Progenitor cell of endocrine pancreas (in vitro differentiated cells): Measurements from ENCODE around the gene NPEPL1. TPM values are rescaled to one million over a fixed set of nuclear protein-coding genes. Genes with fewer than 3 reads are reported as not detected.

Experiments used
- DNase-seq: peaks from one replicate; pipeline ENCODE4 v3.0.0; 2021; ENCODE audit warnings: low spot score; ENCODE audit not compliant: unreplicated experiment
- H3K27ac Mint-ChIP-seq: 2 replicates; pipeline ENCODE4 v1.8.0; 2021; ENCODE audit warnings: mild to moderate bottlenecking, moderate library complexity, mixed read lengths
- H3K27me3 Mint-ChIP-seq: 2 replicates; pipeline ENCODE4 v1.8.0; 2021; ENCODE audit warnings: mixed read lengths
- H3K36me3 Mint-ChIP-seq: 2 replicates; pipeline ENCODE4 v1.8.0; 2022; ENCODE audit warnings: mixed read lengths; ENCODE audit not compliant: insufficient read depth
- H3K4me1 Mint-ChIP-seq: 2 replicates; pipeline ENCODE4 v1.8.0; 2021; ENCODE audit warnings: low read depth, mixed read lengths
- H3K4me3 Mint-ChIP-seq: 2 replicates; pipeline ENCODE4 v1.8.0; 2021; ENCODE audit warnings: low read depth, mild to moderate bottlenecking, moderate library complexity, mixed read lengths
- H3K9me3 Mint-ChIP-seq: 2 replicates; pipeline ENCODE4 v1.8.0; 2021; ENCODE audit warnings: low read depth, mixed read lengths
- CTCF ChIP-seq: fragments of 200-600 bp; sonication (generic); IDR thresholded peaks from one replicate; pipeline ENCODE4 v1.5.0; 2021; ENCODE audit warnings: antibody characterized with exemption, mild to moderate bottlenecking; ENCODE audit not compliant: unreplicated experiment
- total RNA-seq: library from RNA; stranded (reverse); gene quantifications from 2 replicates; pipeline ENCODE4 v1.2.1, GENCODE V29; 2021

NPEPL1 gene
- total RNA-seq, 1 donor from 2014 or later, result 55.4 TPM

GRCh38 chr20:58665606-58666005, 27.0 kb upstream of the NPEPL1 start:
- peaks cover 7% of the 10 kb centered on the region for H3K4me1 Mint-ChIP-seq
- peaks cover 17% of the 10 kb centered on the region for H3K36me3 Mint-ChIP-seq
- H3K27ac Mint-ChIP-seq, result no peak overlapping the region
- H3K27me3 Mint-ChIP-seq, result no peaks in the 10 kb centered on the region
- TF ChIP-seq CTCF, result no peak
- H3K4me3 Mint-ChIP-seq, result no peak overlapping the region
- H3K9me3 Mint-ChIP-seq, result no peaks in the 10 kb centered on the region
- no peak for DNase-seq

- H3K9me3 Mint-ChIP-seq, result no peaks in the 10 kb centered on the region
- H3K27ac Mint-ChIP-seq, result peak overlapping the region; percentile 24
- H3K4me1 Mint-ChIP-seq, result peaks cover 7% of the 10 kb centered on the region
- H3K4me3 Mint-ChIP-seq, result no peak overlapping the region
- no peak for TF ChIP-seq CTCF
- DNase-seq, result no peak
- peaks cover 14% of the 10 kb centered on the region for H3K36me3 Mint-ChIP-seq
- H3K27me3 Mint-ChIP-seq, result no peaks in the 10 kb centered on the region
Measured at GRCh38 chr20:58666702-58667101, 25.9 kb upstream of the NPEPL1 start.

GRCh38 chr20:58667975-58668374, 24.6 kb upstream of the NPEPL1 start:
- no peaks in the 10 kb centered on the region for H3K27me3 Mint-ChIP-seq
- H3K27ac Mint-ChIP-seq, result no peak overlapping the region
- no peak for DNase-seq
- no peaks in the 10 kb centered on the region for H3K9me3 Mint-ChIP-seq
- H3K4me1 Mint-ChIP-seq, result peaks cover 5% of the 10 kb centered on the region
- no peak overlapping the region for H3K4me3 Mint-ChIP-seq
- no peak for TF ChIP-seq CTCF
- H3K36me3 Mint-ChIP-seq, result peaks cover 11% of the 10 kb centered on the region

GRCh38 chr20:58668901-58669286, 23.7 kb upstream of the NPEPL1 start:
- H3K36me3 Mint-ChIP-seq, result peaks cover 7% of the 10 kb centered on the region
- DNase-seq, result no peak
- H3K4me3 Mint-ChIP-seq, result no peak overlapping the region
- no peaks in the 10 kb centered on the region for H3K27me3 Mint-ChIP-seq
- H3K9me3 Mint-ChIP-seq, result no peaks in the 10 kb centered on the region
- no peak overlapping the region for H3K27ac Mint-ChIP-seq
- no peak for TF ChIP-seq CTCF
- H3K4me1 Mint-ChIP-seq, result peaks cover 5% of the 10 kb centered on the region

- no peaks in the 10 kb centered on the region for H3K9me3 Mint-ChIP-seq
- no peak for DNase-seq
- H3K27me3 Mint-ChIP-seq, result no peaks in the 10 kb centered on the region
- H3K4me1 Mint-ChIP-seq, result peaks cover 5% of the 10 kb centered on the region
- no peak overlapping the region for H3K27ac Mint-ChIP-seq
- no peak for TF ChIP-seq CTCF
- H3K36me3 Mint-ChIP-seq, result peaks cover 10% of the 10 kb centered on the region
- no peak overlapping the region for H3K4me3 Mint-ChIP-seq
Measured at GRCh38 chr20:58669287-58670006, 23.2 kb upstream of the NPEPL1 start.
